ENCODE results near the gene PLN. TPM values are rescaled to one million over a fixed set of nuclear protein-coding genes. Genes with fewer than 3 reads are reported as not detected.
A peak's percentile ranks its signal among the peaks of the same experiment; 100 is the strongest.

The PLN gene
- total and polyA plus RNA-seq, 9 of the 15 experiments (the other 6 are each of a cell fraction or from before 2014, with no cell fraction given): 0.03 to 0.30 (median 0.03) TPM; not detected in 6

GRCh38 chr6:118562248-118562647 lies 14.2 kb downstream of the PLN start:
- TF ChIP-seq FOXP1 (CRISPR knock-in tag; IDR thresholded peaks at IDR 0.05) (no peak), ZBTB34 (CRISPR knock-in tag; IDR thresholded peaks at IDR 0.05) (no peak)
- TF ChIP-seq, protein P1, sequence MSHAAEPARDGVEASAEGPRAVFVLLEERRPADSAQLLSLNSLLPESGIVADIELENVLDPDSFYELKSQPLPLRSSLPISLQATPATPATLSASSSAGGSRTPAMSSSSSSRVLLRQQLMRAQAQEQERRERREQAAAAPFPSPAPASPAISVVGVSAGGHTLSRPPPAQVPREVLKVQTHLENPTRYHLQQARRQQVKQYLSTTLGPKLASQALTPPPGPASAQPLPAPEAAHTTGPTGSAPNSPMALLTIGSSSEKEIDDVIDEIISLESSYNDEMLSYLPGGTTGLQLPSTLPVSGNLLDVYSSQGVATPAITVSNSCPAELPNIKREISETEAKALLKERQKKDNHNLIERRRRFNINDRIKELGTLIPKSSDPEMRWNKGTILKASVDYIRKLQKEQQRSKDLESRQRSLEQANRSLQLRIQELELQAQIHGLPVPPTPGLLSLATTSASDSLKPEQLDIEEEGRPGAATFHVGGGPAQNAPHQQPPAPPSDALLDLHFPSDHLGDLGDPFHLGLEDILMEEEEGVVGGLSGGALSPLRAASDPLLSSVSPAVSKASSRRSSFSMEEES (CRISPR knock-in tag; IDR thresholded peaks at IDR 0.05): peak; percentile 54
- Histone ChIP-seq H3K27ac (ENCODE audit: extremely low read depth, low read depth, low read length) (no peak overlapping the region), H3K27me3 (ENCODE audit: control insufficient read depth in 2 of 2, insufficient read depth in 2 of 2, low read length in 2 of 2) (no peaks in the 10 kb centered on the region), H3K36me3 (ENCODE audit: control insufficient read depth, insufficient read depth, low read length) (peaks cover 10% of the 10 kb centered on the region; the same call in 2 of the 3 replicates), H2AFZ (ENCODE audit: low read depth, low read length) (no peak overlapping the region), H3K4me2 (ENCODE audit: insufficient read depth, low read length) (no peak overlapping the region), H3K9me3 (replicated peaks; ENCODE audit: control insufficient read depth, insufficient read depth, low read depth, low read length) (no peaks in the 10 kb centered on the region), H3K9ac (ENCODE audit: insufficient read depth in 1 of 2, low read depth in 2 of 2, low read length in 2 of 2) (no peak overlapping the region), H3K4me1 (replicated peaks in 1 of 2; ENCODE audit: control insufficient read depth in 2 of 2, insufficient read depth in 2 of 2, low read length in 2 of 2) (no peaks in the 10 kb centered on the region), H3K79me2 (ENCODE audit: control insufficient read depth, insufficient read depth, low read length) (no peaks in the 10 kb centered on the region), H3K9me1 (ENCODE audit: control insufficient read depth, insufficient read depth, low read length) (no peaks in the 10 kb centered on the region), H3K4me3 (no peak overlapping the region), H4K20me1 (replicated peaks; ENCODE audit: control insufficient read depth, insufficient read depth, low read length) (no peaks in the 10 kb centered on the region)
- in situ Hi-C loops (cut with MboI) (no loop called here), intact Hi-C loops (cut with micrococcal nuclease) (no loop called here)
- POLR2A ChIA-PET: no interaction called here
- BruUV-seq (replicated peaks): no TSS peak
- WGBS (ENCODE audit: insufficient coverage, low coverage, missing lambda C conversion rate): 93% methylated on average over 1 of the region's 1 CpG
- no peak for DNase-seq (ENCODE audit: extremely low read depth in 1 of 4, low spot score in 3 of 4)
- no peak for FAIRE-seq
- ATAC-seq: no peak
- CTCF ChIA-PET (ENCODE audit: low intra/inter-chr PET ratio): no interaction called here
